HG03432 (cell line): Measurements from ENCODE around the gene GMCL2.

Experiments used
- ATAC-seq: cut with Tn5 transposase; IDR thresholded peaks from one replicate; pipeline ENCODE4 v1.9.1; 2021; ENCODE audit warnings: mild to moderate bottlenecking, moderate library complexity; ENCODE audit not compliant: unreplicated experiment

The GMCL2 gene

GRCh38 chr5:178221853-178222252 is 34.7 kb upstream of the GMCL2 start:
- no peak for ATAC-seq

GRCh38 chr5:178221282-178221681 is 34.1 kb upstream of the GMCL2 start:
- ATAC-seq: no peak

- no peak for ATAC-seq
These were observed 31.7 kb upstream of the GMCL2 start for GRCh38 chr5:178218827-178219226.

- ATAC-seq: no peak
These were observed 31.1 kb upstream of the GMCL2 start for GRCh38 chr5:178218237-178218776.

- ATAC-seq: no peak
These were observed 29.6 kb upstream of the GMCL2 start for GRCh38 chr5:178216779-178217178.

GRCh38 chr5:178216088-178216534 is 28.9 kb upstream of the GMCL2 start:
- ATAC-seq: no peak

- no peak for ATAC-seq
These were observed 28.3 kb upstream of the GMCL2 start for GRCh38 chr5:178215280-178216002.

- ATAC-seq: no peak
These were observed 27.1 kb upstream of the GMCL2 start for GRCh38 chr5:178214160-178214803.

- ATAC-seq: no peak
These were observed 26.6 kb upstream of the GMCL2 start for GRCh38 chr5:178213748-178214151.

- no peak for ATAC-seq
These were observed 25.9 kb upstream of the GMCL2 start for GRCh38 chr5:178213003-178213461.

GRCh38 chr5:178212241-178213002 is 25.3 kb upstream of the GMCL2 start:
- ATAC-seq: no peak

- ATAC-seq: no peak
These were observed 24.2 kb upstream of the GMCL2 start for GRCh38 chr5:178211095-178212048.

GRCh38 chr5:178210686-178211085 is 23.5 kb upstream of the GMCL2 start:
- no peak for ATAC-seq

- ATAC-seq: no peak
These were observed 22.9 kb upstream of the GMCL2 start for GRCh38 chr5:178210073-178210535.

GRCh38 chr5:178209334-178210072 is 22.3 kb upstream of the GMCL2 start:
- ATAC-seq: no peak

GRCh38 chr5:178208540-178209227 is 21.5 kb upstream of the GMCL2 start:
- no peak for ATAC-seq

- ATAC-seq: no peak
These were observed 20.7 kb upstream of the GMCL2 start for GRCh38 chr5:178207917-178208280.

- no peak for ATAC-seq
These were observed 20.2 kb upstream of the GMCL2 start for GRCh38 chr5:178207183-178207916.
